GM18498 (cell line): ENCODE measurements around the gene SLC22A1.
A peak's percentile ranks its signal among the peaks of the same experiment; 100 is the strongest.
"Not testable (repeated sequence)": the region's sequence is repeated elsewhere in the genome, so short reads cannot be mapped to it uniquely, and the experiment has no call there.

ENCODE experiments used
- ATAC-seq: cut with Tn5 transposase; IDR thresholded peaks from one replicate; pipeline ENCODE4 v1.9.1; 2021; ENCODE audit warnings: mild to moderate bottlenecking, moderate library complexity; ENCODE audit not compliant: unreplicated experiment

Gene SLC22A1

DNA sequence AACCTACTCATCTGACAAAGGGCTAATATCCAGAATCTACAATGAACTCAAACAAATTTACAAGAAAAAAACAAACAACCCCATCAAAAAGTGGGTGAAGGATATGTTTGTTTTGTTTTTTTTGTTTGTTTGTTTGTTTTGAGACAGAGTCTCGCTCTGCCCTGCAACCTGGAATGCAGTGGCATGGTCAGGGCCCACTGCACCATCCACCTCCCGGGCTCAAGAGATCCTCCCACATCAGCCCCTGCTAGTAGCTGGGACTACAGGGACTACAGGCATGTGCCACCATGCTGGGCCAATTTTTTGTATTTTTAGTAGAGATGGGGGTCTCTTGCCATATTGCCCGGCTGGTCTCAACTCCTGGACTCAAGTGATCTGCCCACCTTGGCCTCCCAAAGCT, 44.3 kb downstream of the SLC22A1 start:
- not testable (repeated sequence) for ATAC-seq

DNA sequence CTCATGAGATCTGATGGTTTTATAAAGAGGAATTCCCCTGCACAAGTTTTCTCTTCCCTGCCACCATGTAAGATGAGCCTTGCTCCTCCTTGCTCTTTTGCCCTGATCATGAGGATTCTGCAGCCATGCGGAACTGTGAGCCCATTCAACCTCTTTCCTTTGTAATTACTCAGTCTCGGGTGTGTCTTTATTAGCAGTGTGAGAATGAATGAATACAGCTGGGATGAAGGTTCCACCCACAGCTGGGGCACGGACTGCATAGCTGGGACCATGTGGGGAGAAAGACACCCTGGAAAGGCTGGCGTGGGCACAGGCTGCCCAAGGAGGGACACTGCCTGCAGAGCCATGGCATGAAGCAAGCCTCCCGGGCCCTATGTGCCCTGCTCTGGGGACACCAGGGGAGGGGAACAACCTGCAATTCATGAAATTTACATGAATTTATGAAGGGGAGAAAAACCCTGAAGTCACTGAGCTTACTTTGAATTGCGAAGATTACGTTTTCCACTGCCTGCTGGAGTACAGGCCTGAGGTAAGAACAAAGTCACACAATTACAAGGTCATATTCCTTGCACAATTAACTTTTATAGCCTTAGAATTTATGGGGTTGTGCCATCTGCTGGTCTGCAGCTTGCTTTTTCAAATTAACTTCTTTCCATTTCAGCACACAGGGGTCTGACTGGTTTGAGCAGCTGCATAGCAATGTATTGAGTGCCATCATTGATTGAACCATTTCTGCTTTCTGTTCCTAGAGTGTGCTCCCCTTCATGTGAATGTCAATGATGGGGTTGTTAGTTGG, 46.2 kb downstream of the SLC22A1 start:
- no peak for ATAC-seq

DNA sequence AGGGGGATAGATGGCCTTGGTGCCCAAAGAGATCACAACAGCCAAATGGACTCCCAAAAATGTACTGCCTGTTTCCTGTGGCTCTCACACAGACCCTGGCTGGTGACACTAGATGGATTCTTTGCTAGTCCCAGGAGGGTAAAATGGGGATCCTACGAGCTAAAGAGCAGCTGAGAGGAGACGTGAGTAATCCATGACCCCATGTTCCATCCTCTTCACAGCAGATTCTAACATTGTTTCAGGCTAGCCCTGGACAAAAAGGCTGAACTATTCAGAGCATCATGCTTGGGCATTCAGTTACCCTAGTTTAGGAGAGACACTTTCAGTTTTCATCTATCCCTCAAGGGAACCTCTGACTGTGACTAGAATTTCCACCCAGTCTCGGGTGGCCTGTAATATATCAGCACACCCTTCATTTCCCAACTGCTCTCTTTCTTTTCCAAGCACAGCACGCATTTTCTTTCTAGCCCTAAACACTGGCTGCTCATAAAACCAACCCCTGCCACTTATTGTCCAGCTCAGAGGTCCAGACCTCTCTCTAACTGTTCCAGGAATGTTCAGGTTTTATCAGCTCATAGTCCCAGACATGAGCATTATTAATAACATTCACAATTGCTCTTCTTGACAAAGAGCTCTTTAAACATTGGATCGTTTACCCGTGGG, 48.5 kb downstream of the SLC22A1 start:
- no peak for ATAC-seq

DNA sequence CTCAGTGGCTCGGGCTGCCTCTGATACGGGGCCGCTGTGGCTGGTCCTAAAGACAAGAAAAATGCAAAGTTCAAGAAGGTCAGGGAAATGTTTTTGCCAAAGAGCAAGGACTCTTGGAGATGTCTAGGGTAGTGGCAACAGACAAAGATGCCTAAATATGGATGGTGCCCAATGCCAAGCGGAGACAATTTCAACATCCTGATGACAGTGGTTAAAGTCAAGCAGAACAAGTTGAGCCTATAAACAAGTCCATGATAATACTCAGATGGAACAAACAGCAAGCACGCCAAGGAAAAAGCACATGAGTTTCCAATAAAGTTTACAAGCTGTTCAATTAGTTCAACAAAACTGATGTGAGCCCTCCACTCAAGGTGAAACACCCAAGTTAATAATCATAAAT, 51.1 kb downstream of the SLC22A1 start:
- ATAC-seq = no peak

DNA sequence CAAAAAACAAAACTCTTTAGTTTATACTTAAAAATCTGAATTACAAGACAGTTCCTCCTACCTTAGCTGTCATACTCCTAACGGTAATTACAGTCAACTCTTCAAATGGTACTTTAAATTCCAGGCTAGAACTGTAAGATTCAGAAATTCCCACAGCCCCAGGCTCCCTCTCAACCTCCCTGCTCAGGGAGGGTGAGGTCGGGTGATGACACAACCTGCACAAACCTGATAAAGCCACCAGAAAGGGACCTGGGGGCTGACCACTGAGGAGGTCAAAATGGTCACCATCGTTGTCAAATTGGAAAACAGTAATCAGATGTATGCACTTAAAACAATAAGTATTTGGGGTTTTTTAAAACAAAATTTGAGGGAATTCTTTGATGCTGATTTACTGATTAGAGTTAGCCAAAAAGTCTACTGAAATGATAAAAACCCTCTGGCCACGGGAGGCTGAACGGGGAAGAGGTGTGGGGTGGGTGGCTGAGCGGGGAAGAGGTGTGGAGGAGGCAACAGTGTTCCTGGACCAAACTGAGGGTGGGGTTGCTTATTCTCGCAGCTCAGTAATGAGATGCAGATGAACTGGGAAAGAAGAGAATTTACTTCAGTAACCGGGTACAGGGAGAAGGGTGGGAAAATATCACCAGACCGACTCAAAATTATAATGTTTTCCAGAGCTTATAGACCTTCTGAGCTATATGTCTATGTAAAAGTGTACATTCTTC, 52.4 kb downstream of the SLC22A1 start:
- ATAC-seq = no peak

DNA sequence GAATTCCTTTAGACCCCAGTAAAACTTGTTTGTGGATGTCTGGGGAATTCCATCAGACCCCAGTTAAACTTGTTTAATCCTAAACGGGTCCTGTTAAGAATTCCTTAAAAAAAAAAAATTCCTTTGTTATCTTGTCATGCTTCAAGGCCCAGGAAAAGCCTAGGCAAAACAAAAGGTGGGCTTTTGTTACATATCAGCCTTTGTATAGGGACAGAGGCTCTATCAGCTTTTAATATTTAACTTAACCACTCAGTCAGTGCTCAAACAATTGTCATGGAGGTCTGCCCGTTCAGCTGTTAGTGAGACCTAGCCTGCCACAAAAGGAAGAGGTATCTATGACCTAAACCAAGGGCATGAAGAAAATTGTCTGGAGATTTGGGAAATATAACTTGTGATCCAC, 53.1 kb downstream of the SLC22A1 start:
- ATAC-seq = no peak

DNA sequence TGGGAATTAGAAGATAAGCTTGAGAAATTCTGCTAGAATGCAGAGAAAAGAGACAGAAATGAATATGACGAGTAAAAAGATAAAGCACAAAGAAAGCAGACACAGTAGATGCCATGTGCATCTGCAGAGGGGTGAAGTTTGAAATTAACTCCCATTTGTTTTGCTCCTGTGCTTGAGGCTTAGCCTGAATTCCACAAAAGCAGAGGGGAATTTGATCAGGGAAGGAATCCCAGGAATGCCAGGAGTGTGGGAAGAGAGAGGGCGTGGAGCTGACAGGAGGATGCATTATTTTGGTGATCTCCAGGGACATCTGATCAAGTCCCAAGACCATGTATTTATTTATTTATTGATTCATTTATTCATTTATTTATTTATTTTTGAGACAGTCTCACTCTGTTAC, 55.6 kb downstream of the SLC22A1 start:
- ATAC-seq = no peak

DNA sequence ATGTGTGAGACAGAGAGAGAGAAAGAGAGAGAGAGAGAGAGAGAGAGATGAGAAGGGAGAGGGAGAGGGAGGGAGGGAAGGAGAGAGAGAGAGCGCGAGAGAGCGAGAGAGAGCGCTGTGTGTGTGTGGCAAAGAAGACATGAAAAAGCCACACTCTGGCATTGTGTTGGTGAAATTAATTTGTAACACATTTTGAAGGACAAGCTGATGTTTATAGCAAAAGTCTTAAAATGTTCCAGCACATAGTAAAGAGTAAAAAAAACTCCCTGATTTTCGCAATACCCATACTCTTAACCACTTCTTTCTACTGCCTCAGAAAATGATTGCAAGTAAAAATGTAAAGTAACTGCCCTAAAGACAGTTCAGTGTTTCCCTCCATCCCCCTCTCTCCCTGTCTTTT, 56.7 kb downstream of the SLC22A1 start:
- ATAC-seq = no peak

DNA sequence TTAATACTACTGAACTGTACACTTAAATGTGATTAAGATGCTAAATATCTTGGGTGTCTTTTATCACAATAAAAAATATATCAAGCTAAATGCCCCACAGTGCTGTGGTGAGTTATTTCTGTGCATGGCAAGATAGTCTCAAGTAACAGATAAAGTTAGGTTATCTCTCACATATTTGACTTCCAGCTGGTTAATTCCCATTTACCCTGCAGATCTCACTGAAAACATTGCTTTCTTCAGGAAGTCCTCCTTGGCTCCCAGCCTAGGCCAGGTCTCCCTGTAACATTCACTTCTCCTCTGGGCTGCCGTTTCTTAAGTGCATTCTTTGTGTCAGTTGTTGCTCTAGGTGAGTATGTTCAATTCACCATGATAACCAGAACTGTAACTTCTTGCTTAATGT, 59.1 kb downstream of the SLC22A1 start:
- no peak for ATAC-seq

DNA sequence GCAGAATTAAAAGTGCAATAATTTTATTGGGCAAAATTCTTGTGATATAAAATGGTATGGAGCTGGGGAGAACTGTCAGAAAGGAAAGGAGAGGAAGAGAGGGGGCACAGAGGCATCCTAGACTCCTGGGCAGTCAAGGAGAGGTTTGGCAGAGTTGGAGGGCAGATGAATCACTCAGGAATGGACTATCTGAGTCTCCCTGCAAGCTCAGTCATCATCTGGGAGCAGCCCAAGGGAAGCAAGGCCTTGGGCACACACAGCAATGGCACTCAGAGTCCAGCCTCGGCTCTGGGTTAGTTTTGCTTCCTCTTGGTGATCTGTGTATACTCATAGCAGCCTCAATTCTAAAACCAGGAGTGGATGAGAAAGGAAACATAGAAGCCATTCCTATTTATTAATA, 67.2 kb downstream of the SLC22A1 start:
- ATAC-seq = no peak

DNA sequence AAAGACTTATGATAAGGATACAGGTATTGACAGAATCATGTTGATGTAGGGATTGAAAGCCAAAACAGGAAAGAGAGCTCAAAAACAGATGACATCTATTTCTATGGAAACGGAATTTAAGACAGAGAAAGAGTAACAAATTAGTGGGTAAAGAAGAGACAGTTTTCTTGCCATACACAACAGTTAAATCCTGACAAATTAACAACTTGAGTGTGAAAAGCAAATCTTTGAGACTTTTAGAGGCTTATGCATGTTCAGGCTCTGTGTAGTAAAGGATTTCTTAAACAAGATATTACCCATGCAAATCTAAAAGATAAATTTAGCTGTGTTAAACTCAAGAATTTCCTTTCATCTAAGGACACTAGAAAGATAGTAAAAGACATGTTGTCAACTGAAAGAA, 68.5 kb downstream of the SLC22A1 start:
- no peak for ATAC-seq

DNA sequence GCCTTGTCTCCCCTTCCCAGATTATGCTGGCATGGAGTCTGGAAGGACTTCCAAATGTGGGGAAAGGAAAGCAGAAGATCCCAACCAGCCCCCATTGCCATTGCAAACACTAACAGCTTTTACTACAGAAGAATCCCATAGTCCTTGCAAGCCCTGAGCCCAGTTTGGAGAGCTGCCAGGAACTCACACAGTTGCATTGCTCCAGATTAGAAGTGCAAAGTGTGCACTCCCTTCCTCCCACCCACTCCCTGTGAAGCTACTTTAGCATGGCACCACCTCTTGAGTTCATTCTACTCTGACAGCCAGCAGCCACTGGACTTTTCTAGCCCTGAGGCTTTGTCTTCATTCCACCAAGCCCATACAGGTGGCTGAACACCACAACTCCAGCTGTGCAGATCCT, 69.4 kb downstream of the SLC22A1 start:
- no peak for ATAC-seq

DNA sequence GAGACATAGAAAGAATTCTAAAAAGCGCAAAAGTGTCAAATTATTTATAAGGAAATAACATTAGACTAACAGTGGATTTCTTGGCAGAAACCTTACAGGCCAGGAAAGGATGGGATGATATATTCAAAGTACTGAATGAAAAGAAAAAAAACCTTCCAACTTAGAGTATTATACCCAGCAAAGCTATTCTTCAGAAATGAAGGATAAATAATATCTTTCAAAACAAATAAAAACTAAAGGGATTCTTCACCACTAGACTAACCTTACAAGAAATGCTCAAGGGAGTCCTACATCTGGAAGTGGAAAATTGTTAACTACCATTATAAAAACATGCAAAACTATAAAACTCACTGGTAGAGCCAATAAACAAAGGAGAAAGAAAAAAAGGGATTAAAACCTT, 71.2 kb downstream of the SLC22A1 start:
- no peak for ATAC-seq

DNA sequence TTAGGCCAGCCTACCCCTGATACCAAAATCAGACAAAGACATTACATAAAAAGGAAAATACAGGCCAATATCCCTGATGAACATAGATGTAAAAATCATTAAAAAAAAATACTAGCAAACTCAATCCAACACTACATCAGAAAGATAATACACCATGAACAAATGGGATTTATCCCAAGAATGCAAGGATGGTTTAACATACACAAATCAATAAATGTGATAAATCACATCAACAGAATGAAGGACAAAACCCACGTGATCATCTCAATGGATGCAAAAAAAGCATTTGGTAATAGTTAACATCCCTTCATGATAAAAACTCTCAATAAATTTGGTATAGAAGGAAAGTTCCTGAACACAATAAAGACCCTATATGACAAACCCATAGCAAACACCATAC, 73.2 kb downstream of the SLC22A1 start:
- ATAC-seq = no peak

DNA sequence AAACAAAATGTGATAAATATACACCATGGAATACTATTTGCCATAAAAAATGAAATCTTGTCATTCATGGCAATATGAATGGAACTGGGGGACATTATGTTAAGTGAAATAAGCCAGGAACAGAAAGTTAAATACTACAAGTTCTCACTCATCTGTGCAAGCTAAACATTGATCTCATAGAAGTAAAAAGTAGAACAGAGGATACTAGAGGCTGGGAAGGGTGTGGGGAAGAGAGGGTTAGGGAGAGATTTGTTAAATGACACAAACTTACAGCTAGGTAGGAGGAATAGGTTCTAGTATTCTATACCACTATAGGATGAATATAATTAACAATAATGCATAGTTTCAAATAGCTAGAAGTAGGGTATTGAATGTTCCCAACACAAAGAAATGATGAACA, 76.0 kb downstream of the SLC22A1 start:
- no peak for ATAC-seq

DNA sequence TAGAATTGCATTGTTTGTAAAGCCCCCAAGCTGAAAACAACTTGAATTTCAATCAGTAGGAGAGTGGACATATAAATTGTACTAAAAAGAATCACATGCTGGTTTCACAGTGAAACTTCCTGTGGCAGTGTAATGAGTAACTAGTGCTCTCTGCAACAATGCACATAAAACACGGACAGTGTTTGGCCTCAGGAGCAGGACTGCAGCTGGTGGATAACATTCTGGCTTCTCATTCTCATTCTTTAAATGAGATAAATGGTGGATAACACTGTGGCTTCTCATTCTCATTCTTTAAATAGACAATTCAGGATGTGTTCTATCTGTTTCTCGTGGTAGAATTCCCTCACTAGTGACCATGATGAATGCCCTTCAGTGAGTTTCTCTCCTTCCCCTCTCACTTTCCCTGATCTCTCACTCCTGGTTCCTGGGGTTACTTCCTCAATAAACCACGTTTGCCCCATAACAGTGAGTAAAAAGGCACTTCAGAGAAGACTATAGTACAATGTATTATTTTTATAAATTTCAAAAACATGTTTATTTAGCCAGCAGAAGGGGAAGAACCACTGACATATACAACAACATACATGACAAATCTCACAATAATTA, 77.1 kb downstream of the SLC22A1 start:
- peak; percentile 92 for ATAC-seq

DNA sequence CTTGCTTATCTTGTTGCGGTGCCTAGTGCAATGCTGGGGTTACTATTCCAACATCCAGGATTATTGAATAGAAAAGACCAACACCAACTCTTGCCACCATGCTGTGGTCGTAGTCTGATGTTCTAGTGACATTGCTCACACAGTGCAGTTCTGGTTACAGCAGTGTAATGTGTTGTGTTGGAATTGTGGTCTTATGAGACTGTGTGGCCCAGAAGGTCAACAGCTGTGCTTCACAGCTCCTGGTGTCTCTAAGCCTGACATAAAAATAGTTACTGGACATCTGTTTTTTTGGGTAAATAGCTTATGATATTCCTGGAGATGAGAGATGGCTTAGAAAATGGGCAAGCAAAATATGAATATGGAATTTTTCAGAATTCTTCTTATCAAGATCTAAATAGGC, 79.4 kb downstream of the SLC22A1 start:
- no peak for ATAC-seq

DNA sequence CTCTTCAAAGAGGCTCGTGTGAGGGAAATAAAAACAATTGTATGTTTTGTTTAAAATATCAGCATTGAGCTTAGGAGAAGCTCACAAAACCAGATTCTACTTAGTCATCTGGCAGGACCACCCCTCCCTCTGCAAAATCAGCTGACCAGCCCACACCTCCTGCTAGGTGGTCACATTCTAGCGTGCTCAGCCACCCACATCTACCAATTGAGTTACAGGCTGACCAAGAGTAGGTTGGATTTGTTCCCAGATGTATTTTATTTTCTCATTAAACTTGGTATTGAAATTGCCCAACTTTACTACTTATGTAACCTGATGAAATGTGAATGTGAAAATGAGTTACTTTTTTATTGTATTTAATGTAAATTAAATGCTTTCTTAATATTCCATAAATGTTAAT, 80.8 kb downstream of the SLC22A1 start:
- ATAC-seq = no peak

DNA sequence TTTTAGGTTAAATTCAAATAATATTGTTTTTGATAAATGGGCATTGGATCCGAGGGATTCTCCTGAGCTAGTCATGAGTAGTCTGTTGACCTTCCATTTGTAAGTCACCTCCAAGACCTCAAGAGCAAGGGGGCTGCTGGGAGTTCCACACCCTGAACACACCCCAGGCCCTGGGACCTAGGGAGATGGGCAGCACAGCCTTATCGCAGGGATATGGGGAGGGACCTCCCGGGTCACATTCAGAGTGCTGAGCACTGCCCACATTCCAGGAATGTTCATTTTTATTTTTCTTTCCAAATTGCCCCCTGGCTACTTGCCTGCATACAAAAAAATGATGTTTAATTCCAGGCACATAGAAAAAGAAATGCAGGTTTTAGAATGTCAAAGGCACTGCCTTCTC, 81.5 kb downstream of the SLC22A1 start:
- ATAC-seq = no peak

DNA sequence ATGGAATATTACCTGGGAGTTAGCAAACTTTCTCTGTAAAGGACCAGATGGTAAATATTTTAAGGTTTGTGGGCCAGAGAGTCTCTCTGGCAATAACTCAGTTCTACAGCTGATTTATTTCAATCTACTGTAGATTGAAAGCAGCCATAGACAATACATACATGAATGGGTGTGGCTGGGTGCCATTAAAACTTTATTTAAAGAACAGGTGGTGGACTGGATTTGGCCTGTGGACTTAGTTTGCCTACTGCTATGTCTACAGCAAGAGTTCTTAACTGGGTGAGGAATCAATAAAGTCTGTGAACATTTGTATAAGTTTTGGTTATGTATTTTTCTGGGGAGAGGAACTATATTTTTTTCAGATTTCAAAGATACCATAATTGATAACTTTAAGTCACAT, 81.9 kb downstream of the SLC22A1 start:
- no peak for ATAC-seq

DNA sequence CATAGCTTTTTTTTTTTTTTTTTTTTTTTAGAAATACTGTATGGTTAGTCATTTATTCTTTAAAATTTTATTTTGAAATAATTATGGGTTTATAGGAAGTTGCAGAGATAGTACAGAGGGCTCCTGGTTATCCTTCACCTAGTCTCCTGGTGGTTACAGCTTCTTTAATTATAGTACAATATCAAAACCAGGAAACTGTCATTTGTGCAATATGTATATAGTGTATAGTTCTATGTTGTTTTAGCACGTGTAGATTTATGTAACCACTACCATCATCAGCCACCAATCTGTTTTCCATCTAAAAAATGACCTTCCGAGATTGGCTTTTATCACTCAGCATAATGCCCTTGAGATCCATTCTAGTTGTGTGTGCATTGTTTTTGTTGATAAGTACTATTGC, 82.3 kb downstream of the SLC22A1 start:
- ATAC-seq = no peak

DNA sequence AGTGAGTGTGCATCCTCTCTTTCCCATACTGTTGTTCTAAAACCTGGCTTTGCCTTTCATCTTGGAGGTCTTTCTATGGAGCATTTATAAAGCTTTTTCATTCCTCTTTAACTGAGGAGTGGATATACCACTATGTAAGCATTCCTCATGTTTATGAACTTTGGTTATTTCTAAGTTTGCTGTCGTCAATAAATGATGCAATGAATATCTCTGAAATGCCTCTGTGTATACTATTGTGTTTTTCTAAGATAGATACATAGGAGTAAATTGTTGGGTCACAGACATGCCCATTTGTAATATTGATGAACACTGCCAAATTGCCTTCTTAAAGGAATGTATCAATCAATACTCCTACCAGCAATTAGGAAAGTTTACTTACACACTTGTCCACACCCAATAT, 83.1 kb downstream of the SLC22A1 start:
- ATAC-seq = no peak
